ENCODE data around the gene ATP13A2. TPM values are rescaled to one million over a fixed set of nuclear protein-coding genes. Genes with fewer than 3 reads are reported as not detected.
A peak's percentile ranks its signal among the peaks of the same experiment; 100 is the strongest.

The ATP13A2 gene
- polyA plus RNA-seq, 1 donor (not counting 4 experiments of a cell fraction or from before 2014, with no cell fraction given) = 19.7 TPM

GRCh38 chr1:16972189-16972895 is 39.4 kb downstream of the ATP13A2 start:
- peaks cover 4% of the 10 kb centered on the region for H3K79me2 ChIP-seq (ENCODE audit: control insufficient read depth, insufficient read depth, low read length)
- H2AFZ ChIP-seq (ENCODE audit: control insufficient read depth, low read length) = no peak overlapping the region
- no peaks in the 10 kb centered on the region for H3K9me1 ChIP-seq (ENCODE audit: control insufficient read depth, extremely low read depth, insufficient read depth, low read length)
- no peaks in the 10 kb centered on the region for H4K20me1 ChIP-seq (ENCODE audit: control insufficient read depth, extremely low read depth, insufficient read depth, low read length)
- H3K27ac ChIP-seq (ENCODE audit: control insufficient read depth, insufficient read depth, low read length) = no peak overlapping the region
- FAIRE-seq = no peak
- no peaks in the 10 kb centered on the region for H3K27me3 ChIP-seq (ENCODE audit: control insufficient read depth, extremely low read depth, insufficient read depth, low read length)
- H3K9ac ChIP-seq (ENCODE audit: control insufficient read depth, extremely low read depth, insufficient read depth, low read length) = no peak overlapping the region
- DNase-seq (ENCODE audit: low read depth, low spot score) = no peak
- H3K9me3 ChIP-seq (ENCODE audit: control insufficient read depth, low read depth, low read length) = no peaks in the 10 kb centered on the region
- peaks cover 8 to 11% of the 10 kb centered on the region in 2 experiments for H3K36me3 ChIP-seq (ENCODE audit: control insufficient read depth in 2 of 2, extremely low read depth in 1 of 2, insufficient read depth in 2 of 2, low read length in 2 of 2)
- dilution Hi-C loops (cut with MboI; ENCODE audit: extremely low pct_ligation_motif_present, low sequenced_read_pairs) = no loop called here
- H3K4me3 ChIP-seq (ENCODE audit: control insufficient read depth in 2 of 3, extremely low read depth in 1 of 3, insufficient read depth in 2 of 3, low read depth in 1 of 3, low read length in 3 of 3) = no peak overlapping the region
- H3K4me2 ChIP-seq (ENCODE audit: control insufficient read depth, extremely low read depth, insufficient read depth, low read depth, low read length) = no peak overlapping the region
- TF ChIP-seq, protein P1, sequence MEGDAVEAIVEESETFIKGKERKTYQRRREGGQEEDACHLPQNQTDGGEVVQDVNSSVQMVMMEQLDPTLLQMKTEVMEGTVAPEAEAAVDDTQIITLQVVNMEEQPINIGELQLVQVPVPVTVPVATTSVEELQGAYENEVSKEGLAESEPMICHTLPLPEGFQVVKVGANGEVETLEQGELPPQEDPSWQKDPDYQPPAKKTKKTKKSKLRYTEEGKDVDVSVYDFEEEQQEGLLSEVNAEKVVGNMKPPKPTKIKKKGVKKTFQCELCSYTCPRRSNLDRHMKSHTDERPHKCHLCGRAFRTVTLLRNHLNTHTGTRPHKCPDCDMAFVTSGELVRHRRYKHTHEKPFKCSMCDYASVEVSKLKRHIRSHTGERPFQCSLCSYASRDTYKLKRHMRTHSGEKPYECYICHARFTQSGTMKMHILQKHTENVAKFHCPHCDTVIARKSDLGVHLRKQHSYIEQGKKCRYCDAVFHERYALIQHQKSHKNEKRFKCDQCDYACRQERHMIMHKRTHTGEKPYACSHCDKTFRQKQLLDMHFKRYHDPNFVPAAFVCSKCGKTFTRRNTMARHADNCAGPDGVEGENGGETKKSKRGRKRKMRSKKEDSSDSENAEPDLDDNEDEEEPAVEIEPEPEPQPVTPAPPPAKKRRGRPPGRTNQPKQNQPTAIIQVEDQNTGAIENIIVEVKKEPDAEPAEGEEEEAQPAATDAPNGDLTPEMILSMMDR (optimal IDR thresholded peaks at IDR 0.05 in 1 of 3, IDR thresholded peaks at IDR 0.05 in 1 of 3, conservative IDR thresholded peaks at IDR 0.05 in 1 of 3; ENCODE audit: extremely low read depth in 1 of 3, insufficient read depth in 2 of 3, low read length in 3 of 3) = no peak
- no peak for TF ChIP-seq EZH2 (IDR thresholded peaks at IDR 0.05; ENCODE audit: low read length)
- H3K4me1 ChIP-seq (ENCODE audit: control insufficient read depth, extremely low read depth, insufficient read depth, low read length) = peaks cover 7% of the 10 kb centered on the region

- H3K36me3 ChIP-seq (ENCODE audit: control insufficient read depth in 2 of 2, extremely low read depth in 1 of 2, insufficient read depth in 2 of 2, low read length in 2 of 2) = peaks cover 4 to 8% of the 10 kb centered on the region in 2 experiments
- no peak for FAIRE-seq
- H3K4me2 ChIP-seq (ENCODE audit: control insufficient read depth, extremely low read depth, insufficient read depth, low read depth, low read length) = no peak overlapping the region
Observed at GRCh38 chr1:16971341-16972188, 40.2 kb downstream of the ATP13A2 start.

More at GRCh38 chr1:16971341-16972188, 40.2 kb downstream of the ATP13A2 start:
- Histone ChIP-seq H3K79me2 (ENCODE audit: control insufficient read depth, insufficient read depth, low read length) (no peaks in the 10 kb centered on the region), H3K9me3 (ENCODE audit: control insufficient read depth, low read depth, low read length) (no peaks in the 10 kb centered on the region), H3K27me3 (ENCODE audit: control insufficient read depth, extremely low read depth, insufficient read depth, low read length) (no peaks in the 10 kb centered on the region), H3K4me1 (ENCODE audit: control insufficient read depth, extremely low read depth, insufficient read depth, low read length) (peaks cover 7% of the 10 kb centered on the region), H3K4me3 (ENCODE audit: control insufficient read depth in 2 of 3, extremely low read depth in 1 of 3, insufficient read depth in 2 of 3, low read depth in 1 of 3, low read length in 3 of 3) (no peak overlapping the region), H2AFZ (ENCODE audit: control insufficient read depth, low read length) (no peak overlapping the region), H3K9ac (ENCODE audit: control insufficient read depth, extremely low read depth, insufficient read depth, low read length) (no peak overlapping the region), H3K9me1 (ENCODE audit: control insufficient read depth, extremely low read depth, insufficient read depth, low read length) (no peaks in the 10 kb centered on the region), H4K20me1 (ENCODE audit: control insufficient read depth, extremely low read depth, insufficient read depth, low read length) (no peaks in the 10 kb centered on the region), H3K27ac (ENCODE audit: control insufficient read depth, insufficient read depth, low read length) (no peak overlapping the region)
- dilution Hi-C loops (cut with MboI; ENCODE audit: extremely low pct_ligation_motif_present, low sequenced_read_pairs) = no loop called here
- DNase-seq (ENCODE audit: low read depth, low spot score) = no peak
- TF ChIP-seq, protein P1 (optimal IDR thresholded peaks at IDR 0.05 in 1 of 3, IDR thresholded peaks at IDR 0.05 in 1 of 3, conservative IDR thresholded peaks at IDR 0.05 in 1 of 3; ENCODE audit: extremely low read depth in 1 of 3, insufficient read depth in 2 of 3, low read length in 3 of 3) = peak in 1 of 3 experiments; percentile 17
- no peak for TF ChIP-seq EZH2 (IDR thresholded peaks at IDR 0.05; ENCODE audit: low read length)

All from keratinocyte (primary cell).